Stimulated activated naive CD8-positive, alpha-beta T cell treated with anti-CD3 and anti-CD28 coated beads, Interleukin-15, Interleukin-2, amounts not matched to agents 100 U/mL and 50 U/mL, for 24 hours (primary cell): Measurements from ENCODE around the gene PLPPR1.
"Not testable (repeated sequence)": the region's sequence is repeated elsewhere in the genome, so short reads cannot be mapped to it uniquely, and the experiment has no call there.

Experiments used
- ATAC-seq: fragments of 150-1000 bp; cut with Tn5 transposase; one replicate; pipeline ENCODE4 v1.10.0; 2021
- DNase-seq: peaks from one replicate; pipeline ENCODE4 v3.0.0; 2021

The PLPPR1 gene

DNA sequence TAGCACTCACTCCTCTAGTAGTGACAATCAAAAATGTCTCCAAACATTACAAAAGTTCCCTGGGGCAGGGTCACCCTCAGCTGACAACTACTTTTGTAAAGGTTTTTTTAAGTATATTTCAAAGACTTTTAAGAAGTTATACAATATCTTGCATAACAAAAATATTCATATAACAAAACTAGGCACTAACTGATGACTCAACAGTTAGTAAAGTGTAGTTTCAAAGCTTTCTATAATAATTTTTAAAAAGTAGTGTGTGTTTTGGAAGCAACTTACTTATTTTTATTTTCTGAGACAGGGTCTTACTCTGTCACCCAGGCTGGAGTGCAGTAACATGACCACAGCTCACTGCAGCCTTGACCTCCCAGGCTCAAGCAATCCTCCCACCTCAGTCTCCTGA is 271.4 kb downstream of the PLPPR1 start:
- DNase-seq (no peak), ATAC-seq (no peak)

DNA sequence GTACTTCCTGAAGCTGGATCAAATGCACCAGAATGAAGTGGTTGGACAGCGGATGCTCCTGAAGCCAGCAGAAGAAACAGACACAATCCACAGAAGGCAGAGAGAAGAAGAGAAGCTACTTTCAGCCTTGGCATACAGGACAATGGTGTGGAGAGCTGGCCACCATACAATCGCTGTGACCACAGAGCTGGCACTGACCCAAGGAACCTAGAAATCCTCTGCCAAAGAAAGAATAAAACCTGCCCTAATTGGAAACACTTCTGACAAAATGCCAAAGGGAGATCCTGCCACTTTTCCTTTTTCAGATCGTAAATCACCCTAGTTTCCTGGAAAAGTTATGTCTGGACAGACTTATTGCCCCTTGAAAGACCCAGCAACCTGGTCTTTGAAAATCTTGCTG is 278.5 kb downstream of the PLPPR1 start:
- ATAC-seq (no peak), DNase-seq (no peak)

DNA sequence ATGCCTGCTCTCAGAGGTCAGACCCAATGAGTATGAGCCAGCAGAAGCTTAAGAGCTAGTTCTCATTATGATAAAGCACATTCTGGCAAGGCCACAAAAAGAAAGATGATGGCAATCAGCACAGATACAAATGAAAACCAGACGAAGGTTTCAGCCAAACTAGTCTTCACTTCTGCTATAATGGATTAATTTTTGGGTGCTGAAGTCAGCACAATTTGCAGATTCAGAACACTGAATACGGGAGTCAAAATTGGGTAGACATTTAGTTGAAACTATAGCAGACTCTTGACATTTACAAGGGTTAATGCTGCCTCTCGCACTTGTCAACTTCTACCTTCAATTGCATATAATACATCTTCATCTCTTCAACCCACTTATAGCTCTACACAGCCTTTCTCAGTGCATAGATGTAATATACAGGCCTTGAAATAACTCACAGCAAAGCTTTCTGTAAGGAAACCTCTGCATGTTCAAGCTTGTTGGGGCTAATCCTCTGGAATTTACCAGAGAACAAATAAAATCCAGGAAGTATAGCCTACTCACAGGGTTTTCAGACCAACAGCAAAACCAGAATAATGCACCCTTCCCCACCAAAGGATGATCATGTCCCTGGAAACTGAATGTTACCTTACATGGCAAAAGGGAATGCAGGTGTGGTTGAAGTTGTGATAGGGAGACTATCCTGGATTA is 279.1 kb downstream of the PLPPR1 start:
- no peak for DNase-seq
- no peak for ATAC-seq

DNA sequence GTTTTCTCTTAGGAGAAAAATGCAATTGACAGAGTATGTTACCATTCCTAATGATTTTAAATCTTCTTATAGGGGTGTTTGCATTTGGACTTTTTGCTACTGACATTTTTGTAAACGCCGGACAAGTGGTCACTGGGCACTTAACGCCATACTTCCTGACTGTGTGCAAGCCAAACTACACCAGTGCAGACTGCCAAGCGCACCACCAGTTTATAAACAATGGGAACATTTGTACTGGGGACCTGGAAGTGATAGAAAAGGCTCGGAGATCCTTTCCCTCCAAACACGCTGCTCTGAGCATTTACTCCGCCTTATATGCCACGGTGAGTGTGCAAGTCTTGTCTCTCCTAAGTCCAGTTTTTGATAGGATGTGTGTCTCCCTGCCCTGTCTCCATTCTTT is 280.6 kb downstream of the PLPPR1 start:
- no peak for ATAC-seq

GRCh38 chr9:101311191-101311590 is 282.7 kb downstream of the PLPPR1 start:
- DNase-seq, result no peak
- no peak for ATAC-seq

More for the DNA sequence above, 280.6 kb downstream of the PLPPR1 start:
- DNase-seq, result no peak

- DNase-seq (no peak), ATAC-seq (peak; percentile 23)
Observed at GRCh38 chr9:101311758-101312420, 283.4 kb downstream of the PLPPR1 start.

- ATAC-seq (no peak), DNase-seq (no peak)
Observed at GRCh38 chr9:101312661-101313060, 284.1 kb downstream of the PLPPR1 start.

GRCh38 chr9:101315112-101315450 is 286.6 kb downstream of the PLPPR1 start:
- DNase-seq, result no peak
- ATAC-seq, result no peak

- no peak for ATAC-seq
- no peak for DNase-seq
Observed at GRCh38 chr9:101317735-101318134, 289.2 kb downstream of the PLPPR1 start.

- DNase-seq, result no peak
Observed at GRCh38 chr9:101323129-101323528, 294.6 kb downstream of the PLPPR1 start.

DNA sequence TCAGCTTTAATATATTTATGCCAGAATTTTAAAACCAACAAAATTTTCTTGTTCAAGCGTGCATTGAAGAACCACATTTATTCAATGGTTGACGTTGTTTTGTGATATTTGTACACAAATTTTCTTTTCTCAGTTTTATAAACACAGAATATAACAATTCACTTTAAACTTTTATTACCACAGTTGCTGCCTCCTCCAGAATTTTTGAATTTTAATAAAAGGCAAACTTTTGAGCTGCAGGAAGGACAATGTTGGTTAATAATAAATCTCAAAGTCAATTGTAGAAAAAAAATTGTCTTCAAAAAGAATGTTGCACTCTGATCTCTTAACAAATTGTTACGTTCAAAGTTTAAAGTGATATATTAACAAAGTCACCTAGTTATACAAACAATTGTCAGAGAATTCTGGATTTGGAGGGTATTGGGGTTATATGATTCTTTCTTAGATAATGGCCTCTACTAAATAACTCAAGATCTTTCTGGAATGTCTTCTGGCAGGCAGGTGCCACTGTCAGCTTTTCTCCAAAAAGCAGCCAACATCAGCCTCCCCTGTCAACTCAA is 295.8 kb downstream of the PLPPR1 start:
- ATAC-seq (no peak), DNase-seq (no peak)

More at GRCh38 chr9:101323129-101323528, 294.6 kb downstream of the PLPPR1 start:
- no peak for ATAC-seq

- DNase-seq, result no peak
- no peak for ATAC-seq
Observed at GRCh38 chr9:101325053-101325452, 296.5 kb downstream of the PLPPR1 start.

DNA sequence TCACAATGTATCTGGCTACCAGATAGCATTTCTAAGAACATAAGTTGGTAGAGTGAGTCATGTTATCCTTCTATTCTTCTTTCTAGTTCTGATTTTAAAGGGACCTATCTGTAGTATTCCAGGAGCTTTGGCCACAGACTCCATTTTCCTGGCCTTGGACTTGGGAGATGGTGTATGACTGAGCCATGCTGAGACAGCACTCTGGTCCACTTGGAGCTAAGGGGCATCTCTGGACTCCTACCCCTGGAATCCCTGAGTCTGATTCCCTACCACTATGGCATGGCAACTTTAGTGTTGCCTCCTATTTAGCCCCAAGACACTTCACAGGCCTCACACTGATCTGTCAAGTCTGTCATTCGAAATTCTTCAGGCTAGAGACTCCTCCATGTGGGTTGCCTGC is 297.5 kb downstream of the PLPPR1 start:
- ATAC-seq, result no peak
- DNase-seq, result no peak

- DNase-seq, result no peak
- no peak for ATAC-seq
Observed at GRCh38 chr9:101326501-101326900, 298.0 kb downstream of the PLPPR1 start.

DNA sequence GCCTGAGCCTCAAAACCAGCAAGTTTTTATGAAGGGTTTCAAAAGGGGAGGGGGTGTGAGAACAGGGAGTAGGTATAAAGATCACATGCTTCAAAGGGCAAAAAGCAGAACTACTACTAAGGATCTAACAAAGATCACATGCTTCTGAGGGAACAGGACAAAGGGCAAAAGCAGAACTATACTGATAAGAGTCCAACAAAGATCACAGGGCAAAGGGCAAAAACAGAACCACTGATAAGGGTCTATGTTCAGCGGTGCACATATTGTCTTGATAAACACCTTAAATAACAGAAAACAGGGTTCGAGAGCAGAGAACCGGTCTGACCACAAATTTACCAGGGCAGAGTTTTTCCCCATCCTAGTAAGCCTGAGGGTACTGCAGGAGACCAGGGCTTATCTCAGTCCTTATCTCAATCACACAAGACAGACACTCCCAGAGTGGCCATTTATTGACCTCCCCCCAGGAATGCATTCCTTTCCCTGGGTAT is 298.9 kb downstream of the PLPPR1 start:
- DNase-seq, ATAC-seq: not testable (repeated sequence)

- DNase-seq (no peak), ATAC-seq (no peak)
Observed at GRCh38 chr9:101332362-101332761, 303.8 kb downstream of the PLPPR1 start.

DNA sequence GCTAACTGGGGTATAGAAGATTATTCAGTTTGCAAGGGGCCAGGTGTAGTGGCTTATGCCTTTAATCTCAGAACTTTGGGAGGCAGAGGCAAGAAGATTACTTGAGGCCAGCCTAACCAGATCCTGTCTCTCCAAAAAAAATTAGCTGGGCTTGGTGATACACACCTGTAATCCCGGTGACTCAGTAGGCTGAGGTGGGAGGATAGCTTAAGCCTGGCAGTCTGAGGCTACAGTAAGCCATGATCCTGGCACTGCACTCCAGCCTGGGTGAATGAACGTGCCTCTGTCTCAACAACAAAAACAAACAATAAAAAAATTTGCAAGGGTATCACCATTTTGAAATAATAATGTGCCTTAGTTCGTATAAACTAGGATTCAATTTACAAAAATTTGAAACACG is 305.0 kb downstream of the PLPPR1 start:
- DNase-seq, result no peak
- no peak for ATAC-seq

DNA sequence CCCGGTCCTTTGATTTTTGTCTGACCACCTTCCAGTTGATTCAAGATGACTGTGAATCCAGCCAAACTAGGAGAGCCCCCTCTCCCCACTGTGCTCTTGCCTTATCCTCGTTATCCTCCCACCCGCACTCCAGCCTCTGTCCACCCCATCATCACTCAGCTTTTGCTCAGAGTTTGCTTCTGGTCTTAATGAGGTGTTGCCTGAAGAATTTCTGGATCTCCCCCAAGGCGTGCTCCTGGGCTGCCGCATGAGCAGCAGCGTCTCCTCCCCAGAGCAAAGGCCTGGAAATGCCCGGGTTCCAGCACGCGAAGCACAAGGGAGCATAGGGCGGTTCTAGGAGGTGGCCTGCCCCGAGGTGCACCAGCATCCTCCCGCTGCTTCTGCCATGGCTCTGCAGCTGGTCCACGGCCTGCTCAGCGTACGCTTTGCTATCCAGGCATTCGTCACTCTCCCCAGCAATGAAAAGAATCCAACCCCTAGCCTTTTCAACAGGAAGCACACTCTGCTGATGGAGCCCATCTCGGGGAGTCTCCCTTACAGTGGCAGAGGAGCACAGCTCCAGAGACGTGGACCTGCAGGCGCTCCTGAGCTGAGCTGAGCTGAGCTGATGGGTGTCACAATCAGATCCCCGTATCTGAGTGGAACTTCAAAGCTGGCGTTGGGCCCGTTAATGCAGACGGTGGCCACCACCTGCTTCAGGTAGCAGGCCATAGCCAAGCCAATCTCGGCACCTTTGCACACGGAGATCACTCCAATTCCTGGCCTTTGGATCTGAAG is 305.6 kb downstream of the PLPPR1 start:
- ATAC-seq, result no peak
- DNase-seq, result no peak

- ATAC-seq (no peak), DNase-seq (no peak)
Observed at GRCh38 chr9:101336091-101336490, 307.6 kb downstream of the PLPPR1 start.

GRCh38 chr9:101337237-101337636 is 308.7 kb downstream of the PLPPR1 start:
- no peak for ATAC-seq
- DNase-seq, result no peak

- no peak for ATAC-seq
- no peak for DNase-seq
Observed at GRCh38 chr9:101341958-101342357, 313.4 kb downstream of the PLPPR1 start.

DNA sequence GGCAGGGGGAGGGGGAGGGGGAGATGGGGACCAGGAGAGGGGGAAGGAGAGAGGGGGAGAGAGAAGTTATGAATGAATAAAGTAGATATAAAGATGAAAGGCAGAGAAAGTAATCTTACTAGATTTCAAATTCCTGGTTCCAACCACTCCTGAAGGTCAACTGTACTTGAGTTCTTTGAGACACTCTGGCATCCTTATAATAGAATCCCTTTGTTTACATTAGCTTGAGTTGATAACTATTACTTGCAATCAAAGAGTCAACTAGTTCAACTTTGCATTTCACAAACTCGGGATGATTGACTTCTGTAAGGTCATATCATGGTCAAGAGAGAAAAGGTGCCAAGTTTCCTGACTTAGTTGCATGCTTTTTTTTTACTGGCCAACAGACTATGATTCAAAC is 314.1 kb downstream of the PLPPR1 start:
- DNase-seq, result no peak
- ATAC-seq, result no peak

DNA sequence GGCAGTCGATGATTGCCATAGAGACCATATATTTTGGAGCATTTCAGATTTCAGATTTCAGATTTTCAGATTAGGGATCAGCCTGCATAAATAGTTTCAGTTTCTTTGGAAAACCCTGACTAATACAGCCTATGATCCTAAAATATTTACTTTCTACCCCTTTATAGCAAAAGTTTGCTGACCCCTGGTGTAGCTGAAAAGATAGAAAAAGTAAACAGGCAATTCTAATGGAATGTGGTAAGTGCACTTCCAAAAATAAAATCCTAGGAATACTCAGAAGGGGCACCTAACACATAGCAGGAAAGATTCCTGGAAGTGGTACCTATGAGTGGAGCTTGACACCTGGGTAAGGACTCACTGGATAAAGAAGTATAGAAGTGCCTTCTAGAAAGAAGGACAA is 321.8 kb downstream of the PLPPR1 start:
- ATAC-seq (no peak), DNase-seq (no peak)
